ENCODE data around the gene FAM174B. TPM values are rescaled to one million over a fixed set of nuclear protein-coding genes. Genes with fewer than 3 reads are reported as not detected.

Gene FAM174B
- polyA plus RNA-seq, 1 donor = 15.5 TPM

- no CpG with 5 or more reads among the region's 7 CpGs for WGBS (ENCODE audit: insufficient coverage, low lambda C conversion rate)
- H3K9me3 ChIP-seq (ENCODE audit: control insufficient read depth, low read depth, low read length) = no peaks in the 10 kb centered on the region
- no peak for DNase-seq
Measured at GRCh38 chr15:92654662-92655061, 913 bp downstream of the FAM174B start.

GRCh38 chr15:92653836-92654539 lies 1.6 kb downstream of the FAM174B start:
- H3K4me3 ChIP-seq (ENCODE audit: low read length) = peak overlapping the region; percentile 18
- peaks cover 3% of the 10 kb centered on the region for H3K27me3 ChIP-seq (ENCODE audit: control insufficient read depth, insufficient read depth, low read length)
- no peaks in the 10 kb centered on the region for H3K9me3 ChIP-seq (ENCODE audit: control insufficient read depth, low read depth, low read length)
- no CpG with 5 or more reads among the region's 7 CpGs for WGBS (ENCODE audit: insufficient coverage, low lambda C conversion rate)
- peaks cover 12% of the 10 kb centered on the region for H3K4me1 ChIP-seq (ENCODE audit: control insufficient read depth, insufficient read depth, low read length)
- peak; percentile 38 to 66 for DNase-seq
- H3K36me3 ChIP-seq (ENCODE audit: control insufficient read depth, insufficient read depth, low read length) = no peaks in the 10 kb centered on the region
- peak overlapping the region; percentile 32 for H3K27ac ChIP-seq (ENCODE audit: low read length)

More at GRCh38 chr15:92654662-92655061, 913 bp downstream of the FAM174B start:
- Histone ChIP-seq H3K36me3 (ENCODE audit: control insufficient read depth, insufficient read depth, low read length) (no peaks in the 10 kb centered on the region), H3K4me1 (ENCODE audit: control insufficient read depth, insufficient read depth, low read length) (peaks cover 12% of the 10 kb centered on the region), H3K27me3 (ENCODE audit: control insufficient read depth, insufficient read depth, low read length) (peaks cover 3% of the 10 kb centered on the region), H3K27ac (ENCODE audit: low read length) (peak overlapping the region; percentile 32), H3K4me3 (ENCODE audit: low read length) (peak overlapping the region; percentile 45)

GRCh38 chr15:92653366-92653765 lies 2.2 kb downstream of the FAM174B start:
- peak overlapping the region; percentile 20 for H3K27ac ChIP-seq (ENCODE audit: low read length)
- peaks cover 3% of the 10 kb centered on the region for H3K27me3 ChIP-seq (ENCODE audit: control insufficient read depth, insufficient read depth, low read length)
- no peaks in the 10 kb centered on the region for H3K36me3 ChIP-seq (ENCODE audit: control insufficient read depth, insufficient read depth, low read length)
- DNase-seq = no peak
- H3K4me3 ChIP-seq (ENCODE audit: low read length) = no peak overlapping the region
- H3K9me3 ChIP-seq (ENCODE audit: control insufficient read depth, low read depth, low read length) = no peaks in the 10 kb centered on the region
- WGBS (ENCODE audit: insufficient coverage, low lambda C conversion rate) = no CpG with 5 or more reads among the region's 5 CpGs
- H3K4me1 ChIP-seq (ENCODE audit: control insufficient read depth, insufficient read depth, low read length) = peaks cover 12% of the 10 kb centered on the region

GRCh38 chr15:92652576-92652966 lies 3.0 kb downstream of the FAM174B start:
- peaks cover 3% of the 10 kb centered on the region for H3K27me3 ChIP-seq (ENCODE audit: control insufficient read depth, insufficient read depth, low read length)
- DNase-seq = no peak
- no peaks in the 10 kb centered on the region for H3K9me3 ChIP-seq (ENCODE audit: control insufficient read depth, low read depth, low read length)
- H3K4me3 ChIP-seq (ENCODE audit: low read length) = no peak overlapping the region
- peaks cover 12% of the 10 kb centered on the region for H3K4me1 ChIP-seq (ENCODE audit: control insufficient read depth, insufficient read depth, low read length)
- no CpG with 5 or more reads among the region's 9 CpGs for WGBS (ENCODE audit: insufficient coverage, low lambda C conversion rate)
- H3K27ac ChIP-seq (ENCODE audit: low read length) = no peak overlapping the region
- no peaks in the 10 kb centered on the region for H3K36me3 ChIP-seq (ENCODE audit: control insufficient read depth, insufficient read depth, low read length)

- Histone ChIP-seq H3K4me1 (ENCODE audit: control insufficient read depth, insufficient read depth, low read length) (peaks cover 17% of the 10 kb centered on the region), H3K27me3 (ENCODE audit: control insufficient read depth, insufficient read depth, low read length) (peaks cover 3% of the 10 kb centered on the region), H3K4me3 (ENCODE audit: low read length) (no peak overlapping the region), H3K27ac (ENCODE audit: low read length) (no peak overlapping the region), H3K36me3 (ENCODE audit: control insufficient read depth, insufficient read depth, low read length) (no peaks in the 10 kb centered on the region), H3K9me3 (ENCODE audit: control insufficient read depth, low read depth, low read length) (no peaks in the 10 kb centered on the region)
- DNase-seq = no peak
- 100% methylated on average over 1 of the region's 10 CpGs for WGBS (ENCODE audit: insufficient coverage, low lambda C conversion rate)
Measured at GRCh38 chr15:92651877-92652575, 3.5 kb downstream of the FAM174B start.

- no CpG with 5 or more reads among the region's 2 CpGs for WGBS (ENCODE audit: insufficient coverage, low lambda C conversion rate)
Measured at GRCh38 chr15:92650966-92651365, 4.6 kb downstream of the FAM174B start.

GRCh38 chr15:92650256-92650655 lies 5.3 kb downstream of the FAM174B start:
- no peaks in the 10 kb centered on the region for H3K9me3 ChIP-seq (ENCODE audit: control insufficient read depth, low read depth, low read length)
- H3K27ac ChIP-seq (ENCODE audit: low read length) = no peak overlapping the region
- WGBS (ENCODE audit: insufficient coverage, low lambda C conversion rate) = no CpG with 5 or more reads among the region's 9 CpGs
- H3K36me3 ChIP-seq (ENCODE audit: control insufficient read depth, insufficient read depth, low read length) = no peaks in the 10 kb centered on the region
- DNase-seq = no peak
- no peaks in the 10 kb centered on the region for H3K27me3 ChIP-seq (ENCODE audit: control insufficient read depth, insufficient read depth, low read length)
- no peak overlapping the region for H3K4me3 ChIP-seq (ENCODE audit: low read length)
- peaks cover 17% of the 10 kb centered on the region for H3K4me1 ChIP-seq (ENCODE audit: control insufficient read depth, insufficient read depth, low read length)

More at GRCh38 chr15:92650966-92651365, 4.6 kb downstream of the FAM174B start:
- no peak overlapping the region for H3K4me3 ChIP-seq (ENCODE audit: low read length)
- no peak for DNase-seq
- H3K27ac ChIP-seq (ENCODE audit: low read length) = no peak overlapping the region
- H3K36me3 ChIP-seq (ENCODE audit: control insufficient read depth, insufficient read depth, low read length) = no peaks in the 10 kb centered on the region
- H3K27me3 ChIP-seq (ENCODE audit: control insufficient read depth, insufficient read depth, low read length) = no peaks in the 10 kb centered on the region
- no peaks in the 10 kb centered on the region for H3K9me3 ChIP-seq (ENCODE audit: control insufficient read depth, low read depth, low read length)
- H3K4me1 ChIP-seq (ENCODE audit: control insufficient read depth, insufficient read depth, low read length) = peaks cover 17% of the 10 kb centered on the region

- Histone ChIP-seq H3K9me3 (ENCODE audit: control insufficient read depth, low read depth, low read length) (no peaks in the 10 kb centered on the region), H3K27ac (ENCODE audit: low read length) (no peak overlapping the region), H3K27me3 (ENCODE audit: control insufficient read depth, insufficient read depth, low read length) (no peaks in the 10 kb centered on the region), H3K4me3 (ENCODE audit: low read length) (no peak overlapping the region), H3K4me1 (ENCODE audit: control insufficient read depth, insufficient read depth, low read length) (peaks cover 7% of the 10 kb centered on the region), H3K36me3 (ENCODE audit: control insufficient read depth, insufficient read depth, low read length) (no peaks in the 10 kb centered on the region)
- DNase-seq = no peak
- WGBS (ENCODE audit: insufficient coverage, low lambda C conversion rate) = no CpG with 5 or more reads among the region's 8 CpGs
Measured at GRCh38 chr15:92648190-92648875, 7.2 kb downstream of the FAM174B start.

- Histone ChIP-seq H3K27me3 (ENCODE audit: control insufficient read depth, insufficient read depth, low read length) (no peaks in the 10 kb centered on the region), H3K9me3 (ENCODE audit: control insufficient read depth, low read depth, low read length) (no peaks in the 10 kb centered on the region), H3K27ac (ENCODE audit: low read length) (no peak overlapping the region), H3K4me1 (ENCODE audit: control insufficient read depth, insufficient read depth, low read length) (peaks cover 7% of the 10 kb centered on the region), H3K36me3 (ENCODE audit: control insufficient read depth, insufficient read depth, low read length) (no peaks in the 10 kb centered on the region), H3K4me3 (ENCODE audit: low read length) (no peak overlapping the region)
- no peak for DNase-seq
- WGBS (ENCODE audit: insufficient coverage, low lambda C conversion rate) = no CpG with 5 or more reads among the region's 1 CpG
Measured at GRCh38 chr15:92647467-92648163, 8.0 kb downstream of the FAM174B start.

GRCh38 chr15:92646216-92646615 lies 9.4 kb downstream of the FAM174B start:
- H3K9me3 ChIP-seq (ENCODE audit: control insufficient read depth, low read depth, low read length) = no peaks in the 10 kb centered on the region
- no peaks in the 10 kb centered on the region for H3K27me3 ChIP-seq (ENCODE audit: control insufficient read depth, insufficient read depth, low read length)
- H3K4me3 ChIP-seq (ENCODE audit: low read length) = no peak overlapping the region
- no peak overlapping the region for H3K27ac ChIP-seq (ENCODE audit: low read length)
- no peaks in the 10 kb centered on the region for H3K36me3 ChIP-seq (ENCODE audit: control insufficient read depth, insufficient read depth, low read length)
- peaks cover 5% of the 10 kb centered on the region for H3K4me1 ChIP-seq (ENCODE audit: control insufficient read depth, insufficient read depth, low read length)
- no CpG with 5 or more reads among the region's 2 CpGs for WGBS (ENCODE audit: insufficient coverage, low lambda C conversion rate)
- no peak for DNase-seq

Measured in large intestine (tissue), 3 donors.